Adrenal gland (tissue), 12 donors: ENCODE data around the gene ADGRB3. TPM values are rescaled to one million over a fixed set of nuclear protein-coding genes. Genes with fewer than 3 reads are reported as not detected.
"Not testable (repeated sequence)": the region's sequence is repeated elsewhere in the genome, so short reads cannot be mapped to it uniquely, and the experiment has no call there.

Experiments used
- DNase-seq, 7 donors: peaks; one replicate each; pipeline ENCODE4 v3.0.0-alpha.2; 2019 to 2020
- H3K27ac ChIP-seq, 5 donors: fragments of 200-600 bp; sonication (generic) in 4 of 5; 1 replicate in 3 of 5; 2 replicates in 2 of 5; pipeline versions ENCODE4 v1.5.1 to v1.8.0; 2016 to 2020; ENCODE audit warnings: mild to moderate bottlenecking in 1 of 5
- H3K27me3 ChIP-seq: fragments of 200-600 bp; 2 replicates; pipeline ENCODE4 v1.8.0; 2021
- H3K36me3 ChIP-seq, 2 donors: fragments of 200-600 bp; replicated peaks in 1 of 2; 1 replicate in 1 of 2; 2 replicates in 1 of 2; pipeline versions ENCODE4 v1.5.1 to v1.8.0; 2018 to 2022
- H3K4me1 ChIP-seq, 2 donors: fragments of 200-600 bp; replicated peaks in 1 of 2; 1 replicate in 1 of 2; 2 replicates in 1 of 2; pipeline versions ENCODE4 v1.5.1 to v1.8.0; 2018 to 2021
- H3K4me3 ChIP-seq, 4 donors: fragments of 200-600 bp; sonication (generic) in 3 of 4; one replicate each; pipeline ENCODE4 v1.5.1; 2016 to 2018
- H3K9me3 ChIP-seq, 3 donors: fragments of 200-600 bp; sonication (generic) in 1 of 3; replicated peaks in 1 of 3; 1 replicate in 2 of 3; 2 replicates in 1 of 3; pipeline versions ENCODE4 v1.5.1 to v1.8.0; 2016 to 2021
- POLR2A ChIP-seq, 2 donors: fragments of 450-650 bp; IDR thresholded peaks; one replicate each; pipeline ENCODE4 v1.6.1; 2017; ENCODE audit warnings: antibody characterized with exemption in 2 of 2, mild to moderate bottlenecking in 2 of 2, moderate library complexity in 1 of 2
- whole genome bisulfite sequencing, 4 donors: extraction: QIAGEN DNeasy Blood & Tissue Kit in 2 of 4; methylation state at CpG; one replicate each; pipeline versions ENCODE4 v1.1.5 to v1.1.7; 2013 to 2017; 5-methylcytosine and 5-hydroxymethylcytosine counted together
- intact Hi-C, 2 donors: fragments of 100-400 bp; cut with DNase I; formaldehyde crosslinking; loops; one replicate each; pipeline versions ENCODE4 v1.14.1 to v1.15.0; 2022 to 2023
- polyA plus RNA-seq, 3 donors: library from polyadenylated mRNA; stranded (reverse); fragments of 200-250 nt in 2 of 3; fragments of 350-450 nt in 1 of 3; fragmentation: Illumina TruSeq in 1 of 3; extraction: RNeasy Lipid Tissue Mini Kit (QIAGEN cat#74804) in 1 of 3; gene quantifications; one replicate each; pipeline ENCODE4 v1.2.3, GENCODE V29; 2013 to 2014
- total RNA-seq, 9 donors: library from RNA; depleted of rRNA in 4 of 9; stranded (reverse); fragments of >200 nt in 4 of 9; fragments of 120-200 nt in 1 of 9; fragmentation: NEBNext Ultra II Directional in 1 of 9; extraction: Animal tissue kit (Norgen Biotek cat#: 25700) in 1 of 9; gene quantifications; one replicate each; pipeline versions ENCODE4 v1.1.0 to v1.2.4, GENCODE V29; 2013 to 2023
- TF ChIP-seq, protein P1 (sequence below), 6 experiments: fragments of 450-650 bp in 4 of 6; fragments of 200-600 bp in 2 of 6; sonication (generic) in 1 of 6; IDR thresholded peaks; 1 replicate in 5 of 6; 2 replicates in 1 of 6; pipeline versions ENCODE4 v1.5.1 to v1.8.0; 2016 to 2021; ENCODE audit warnings: antibody characterized with exemption in 6 of 6, mild to moderate bottlenecking in 2 of 6, moderate library complexity in 1 of 6
- donor health status: healthy with polysubstance abuse.
- donor health status: Bipolar disorder and iron deficiency.
- donor health status: DM: yes; HTN: yes; CAD: no.
- donor health status: DM: no; HTN: no; CAD: no.
- donor health status: DM: no; HTN: no; CAD: no.
- donor health status: DM: yes; HTN: yes; CAD: no.

ADGRB3 gene
- total and polyA plus RNA-seq, 12 donors = 1.3 to 9.0 (median 3.1) TPM

DNA sequence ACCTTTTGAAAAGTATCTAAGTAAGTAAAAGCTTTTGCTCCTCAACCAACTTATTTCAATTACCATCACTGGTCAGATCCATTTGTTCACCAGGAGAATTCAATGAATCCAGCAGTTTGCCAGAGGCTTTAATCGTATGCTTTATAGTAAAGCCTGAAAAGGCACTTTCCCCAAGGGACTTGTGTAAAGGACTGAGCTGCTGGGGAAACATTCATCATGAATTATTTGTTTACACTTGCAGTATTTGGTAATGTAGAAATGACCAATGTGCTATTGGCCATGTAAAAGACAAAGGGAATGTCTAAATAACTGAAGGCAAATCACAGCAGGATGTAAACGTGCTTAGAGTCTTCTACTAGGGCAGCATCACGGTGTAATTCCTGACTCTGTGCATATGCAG lies 471.4 kb downstream of the ADGRB3 start:
- Histone ChIP-seq H3K9me3 (no peaks in the 10 kb centered on the region), H3K27ac (no peak overlapping the region), H3K4me1 (no peaks in the 10 kb centered on the region), H3K4me3 (no peak overlapping the region), H3K36me3 (no peaks in the 10 kb centered on the region), H3K27me3 (no peaks in the 10 kb centered on the region)
- 74 to 82% (median 78%) methylated on average over 3 of the region's 3 CpGs for WGBS, 4 donors
- intact Hi-C loops = no loop called here
- TF ChIP-seq, protein P1, sequence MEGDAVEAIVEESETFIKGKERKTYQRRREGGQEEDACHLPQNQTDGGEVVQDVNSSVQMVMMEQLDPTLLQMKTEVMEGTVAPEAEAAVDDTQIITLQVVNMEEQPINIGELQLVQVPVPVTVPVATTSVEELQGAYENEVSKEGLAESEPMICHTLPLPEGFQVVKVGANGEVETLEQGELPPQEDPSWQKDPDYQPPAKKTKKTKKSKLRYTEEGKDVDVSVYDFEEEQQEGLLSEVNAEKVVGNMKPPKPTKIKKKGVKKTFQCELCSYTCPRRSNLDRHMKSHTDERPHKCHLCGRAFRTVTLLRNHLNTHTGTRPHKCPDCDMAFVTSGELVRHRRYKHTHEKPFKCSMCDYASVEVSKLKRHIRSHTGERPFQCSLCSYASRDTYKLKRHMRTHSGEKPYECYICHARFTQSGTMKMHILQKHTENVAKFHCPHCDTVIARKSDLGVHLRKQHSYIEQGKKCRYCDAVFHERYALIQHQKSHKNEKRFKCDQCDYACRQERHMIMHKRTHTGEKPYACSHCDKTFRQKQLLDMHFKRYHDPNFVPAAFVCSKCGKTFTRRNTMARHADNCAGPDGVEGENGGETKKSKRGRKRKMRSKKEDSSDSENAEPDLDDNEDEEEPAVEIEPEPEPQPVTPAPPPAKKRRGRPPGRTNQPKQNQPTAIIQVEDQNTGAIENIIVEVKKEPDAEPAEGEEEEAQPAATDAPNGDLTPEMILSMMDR (IDR thresholded peaks at IDR 0.05) = no peak
- TF ChIP-seq POLR2A (IDR thresholded peaks at IDR 0.05) = no peak
- no peak for DNase-seq

DNA sequence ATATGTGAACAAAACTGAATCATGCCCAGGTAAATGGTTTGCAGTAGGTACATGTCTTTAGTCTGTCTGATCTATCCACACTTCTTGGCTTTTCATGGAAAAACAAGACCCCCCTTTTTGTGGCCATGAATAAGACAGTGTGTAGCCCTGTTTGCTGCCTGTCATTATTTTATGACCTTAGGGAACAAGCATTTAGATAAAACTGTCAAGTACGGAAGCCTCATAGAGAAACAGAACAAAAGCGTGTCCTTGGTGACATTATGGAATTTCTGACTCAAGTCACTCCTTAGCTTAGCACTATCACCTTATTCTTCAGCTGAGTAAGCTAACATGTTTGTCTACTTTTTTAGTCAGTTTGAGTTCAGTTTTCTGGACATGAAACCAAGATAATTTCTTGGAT lies 476.2 kb downstream of the ADGRB3 start:
- intact Hi-C loops = no loop called here
- no peaks in the 10 kb centered on the region for H3K9me3 ChIP-seq

DNA sequence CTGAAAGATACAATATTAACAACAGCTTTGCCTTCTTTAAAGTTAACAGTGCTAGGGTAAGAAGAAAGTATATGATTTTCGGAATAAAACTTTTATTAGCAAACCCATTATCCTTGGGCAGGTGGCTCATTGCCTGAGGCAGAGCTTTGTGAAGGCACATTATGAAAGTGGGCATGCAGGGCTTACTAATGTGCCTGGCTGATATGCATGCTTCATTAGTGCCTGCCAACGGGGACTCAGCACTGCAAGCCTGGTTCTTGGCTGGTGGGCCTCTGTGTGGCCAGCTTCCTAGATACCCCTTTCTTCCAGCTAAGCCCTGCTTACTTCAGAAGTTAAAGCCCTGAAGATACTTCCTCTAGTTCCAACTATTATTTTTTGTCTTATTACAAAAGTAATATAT lies 481.6 kb downstream of the ADGRB3 start:
- no peaks in the 10 kb centered on the region for H3K27me3 ChIP-seq
- WGBS, 4 donors = 79 to 87% (median 82%) methylated on average over 2 of the region's 2 CpGs
- DNase-seq = no peak
- no peak for TF ChIP-seq POLR2A (IDR thresholded peaks at IDR 0.05)
- TF ChIP-seq, protein P1 (IDR thresholded peaks at IDR 0.05) = no peak
- H3K4me1 ChIP-seq = no peaks in the 10 kb centered on the region
- no peak overlapping the region for H3K4me3 ChIP-seq
- H3K27ac ChIP-seq = no peak overlapping the region
- intact Hi-C loops = no loop called here
- no peaks in the 10 kb centered on the region for H3K9me3 ChIP-seq
- H3K36me3 ChIP-seq = no peaks in the 10 kb centered on the region

More for the DNA sequence above, 476.2 kb downstream of the ADGRB3 start:
- H3K27me3 ChIP-seq = no peaks in the 10 kb centered on the region
- WGBS, 4 donors = 27 to 42% (median 36%) methylated on average over 2 of the region's 2 CpGs
- no peak for DNase-seq
- H3K27ac ChIP-seq = no peak overlapping the region
- H3K4me1 ChIP-seq = no peaks in the 10 kb centered on the region
- H3K4me3 ChIP-seq = no peak overlapping the region
- no peak for TF ChIP-seq POLR2A (IDR thresholded peaks at IDR 0.05)
- H3K36me3 ChIP-seq = no peaks in the 10 kb centered on the region

DNA sequence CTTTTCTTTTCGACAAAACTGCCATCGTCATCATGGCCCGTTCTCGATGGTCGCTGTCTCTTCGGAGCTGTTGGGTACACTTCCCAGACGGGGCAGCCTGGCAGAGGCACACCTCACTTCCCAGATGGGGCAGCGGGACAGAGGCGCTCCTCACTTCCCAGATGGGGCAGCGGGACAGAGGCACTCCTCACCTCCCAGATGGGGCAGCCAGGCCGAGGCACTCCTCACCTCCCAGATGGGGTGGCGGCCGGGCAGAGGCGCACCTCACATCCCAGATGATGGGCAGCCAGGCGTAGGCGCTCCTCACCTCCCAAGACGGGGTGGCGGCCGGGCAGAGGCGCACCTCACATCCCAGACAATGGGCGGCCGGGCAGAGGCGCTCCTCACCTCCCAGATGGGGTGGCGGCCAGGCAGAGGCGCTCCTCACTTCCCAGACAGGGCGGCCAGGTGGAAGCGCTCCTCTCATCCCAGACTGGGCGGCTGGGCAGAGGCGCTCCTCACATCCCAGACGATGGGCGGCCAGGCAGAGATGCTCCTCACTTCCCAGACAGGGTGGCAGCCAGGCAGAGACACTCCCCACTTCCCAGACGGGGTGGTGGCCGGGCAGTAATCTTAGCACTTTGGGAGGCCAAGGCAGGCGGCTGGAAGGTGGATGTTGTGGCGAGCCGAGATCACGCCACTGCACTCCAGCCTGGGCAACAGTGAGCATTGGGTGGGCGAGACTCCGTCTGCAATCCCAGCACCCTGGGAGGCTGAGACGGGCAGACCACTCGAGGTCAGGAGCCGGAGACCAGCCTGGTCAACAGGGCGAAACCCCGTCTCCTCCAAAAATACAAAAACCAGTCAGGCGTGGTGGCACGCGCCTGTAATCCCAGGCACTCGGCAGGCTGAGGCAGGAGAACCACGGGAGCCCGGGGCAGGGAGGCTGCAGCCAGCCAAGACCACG lies 486.7 kb downstream of the ADGRB3 start:
- H3K27me3 ChIP-seq, H3K27ac ChIP-seq, DNase-seq, H3K4me3 ChIP-seq, H3K4me1 ChIP-seq, H3K9me3 ChIP-seq, H3K36me3 ChIP-seq, intact Hi-C loops: not testable (repeated sequence)
- 84 to 90% (median 89%) methylated on average over 18 to 51 of the region's 51 CpGs for WGBS, 4 donors

DNA sequence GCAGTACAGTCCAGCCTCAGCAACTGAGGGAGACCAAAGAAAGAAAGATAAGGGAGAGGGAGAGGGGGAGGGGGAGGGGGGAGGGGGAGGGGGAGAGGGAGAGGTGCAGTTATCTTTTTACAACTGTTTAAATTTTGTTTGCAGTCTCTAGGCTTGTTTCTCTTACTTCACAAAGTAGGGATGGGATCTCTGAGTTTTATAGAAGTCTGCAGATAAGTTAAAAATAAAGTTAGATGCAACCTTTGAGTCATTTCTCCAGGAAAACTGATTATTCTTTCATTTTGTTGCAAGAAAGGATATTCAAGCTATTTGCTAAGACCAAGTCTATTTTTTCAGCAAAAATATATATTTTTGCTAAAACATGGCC lies 487.3 kb downstream of the ADGRB3 start:
- Histone ChIP-seq H3K4me3 (no peak overlapping the region), H3K9me3 (no peaks in the 10 kb centered on the region), H3K36me3 (no peaks in the 10 kb centered on the region), H3K27ac (no peak overlapping the region), H3K27me3 (no peaks in the 10 kb centered on the region), H3K4me1 (no peaks in the 10 kb centered on the region)
- intact Hi-C loops = no loop called here
- TF ChIP-seq, protein P1 (IDR thresholded peaks at IDR 0.05) = no peak
- TF ChIP-seq POLR2A (IDR thresholded peaks at IDR 0.05) = no peak
- no peak for DNase-seq
